Keratinocyte (primary cell): ENCODE results near the gene USP48. TPM values are rescaled to one million over a fixed set of nuclear protein-coding genes. Genes with fewer than 3 reads are reported as not detected.

Experiments
- DNase-seq: peaks from one replicate; pipeline ENCODE4 v3.0.0-alpha.2; 2011; ENCODE audit warnings: low read depth, missing footprints, low spot score
- FAIRE-seq: peaks from 2 replicates; lab custom pipeline; 2011; peaks lifted over from hg19 to GRCh38; lab: Jason Lieb, UNC
- H2AFZ ChIP-seq: 2 replicates; pipeline ENCODE4 v1.6.0; 2012; ENCODE audit warnings: low read length, control low read depth, inconsistent platforms; ENCODE audit not compliant: control insufficient read depth
- H3K27ac ChIP-seq: 2 replicates; pipeline ENCODE4 v1.5.1; 2011; ENCODE audit warnings: low read length; ENCODE audit not compliant: control insufficient read depth, insufficient read depth
- H3K27me3 ChIP-seq: 3 replicates; pipeline ENCODE4 v1.6.0; 2011; ENCODE audit warnings: low read length; ENCODE audit not compliant: control insufficient read depth, insufficient read depth; ENCODE audit errors: extremely low read depth
- H3K36me3 ChIP-seq, 2 experiments: 2 replicates in 1 of 2; 3 replicates in 1 of 2; pipeline ENCODE4 v1.5.1; 2011; ENCODE audit warnings: low read length in 2 of 2, mild to moderate bottlenecking in 1 of 2; ENCODE audit not compliant: control insufficient read depth in 2 of 2, insufficient read depth in 2 of 2; ENCODE audit errors: extremely low read depth in 1 of 2
- H3K4me1 ChIP-seq: 3 replicates; pipeline ENCODE4 v1.5.1; 2011; ENCODE audit warnings: low read length; ENCODE audit not compliant: control insufficient read depth, insufficient read depth; ENCODE audit errors: extremely low read depth
- H3K4me2 ChIP-seq: 3 replicates; pipeline ENCODE4 v1.6.0; 2011; ENCODE audit warnings: low read depth, low read length; ENCODE audit not compliant: control insufficient read depth, insufficient read depth; ENCODE audit errors: extremely low read depth
- H3K4me3 ChIP-seq, 3 experiments: fragments of 200-600 bp in 1 of 3; sonication (generic) in 1 of 3; 2 replicates in 2 of 3; 3 replicates in 1 of 3; pipeline ENCODE4 v1.5.1; 2011 to 2016; ENCODE audit warnings: low read length in 3 of 3, mild to moderate bottlenecking in 3 of 3, control low read depth in 2 of 3, inconsistent platforms in 1 of 3, low read depth in 1 of 3, mixed read lengths in 1 of 3, mixed run types in 1 of 3, moderate library complexity in 1 of 3; ENCODE audit not compliant: control insufficient read depth in 2 of 3, insufficient read depth in 2 of 3; ENCODE audit errors: extremely low read depth in 1 of 3
- H3K79me2 ChIP-seq: 2 replicates; pipeline ENCODE4 v1.6.0; 2012; ENCODE audit warnings: low read length; ENCODE audit not compliant: control insufficient read depth, insufficient read depth
- H3K9ac ChIP-seq: 3 replicates; pipeline ENCODE4 v1.6.0; 2011; ENCODE audit warnings: low read length; ENCODE audit not compliant: control insufficient read depth, insufficient read depth; ENCODE audit errors: extremely low read depth
- H3K9me1 ChIP-seq: 3 replicates; pipeline ENCODE4 v1.6.0; 2011; ENCODE audit warnings: low read length; ENCODE audit not compliant: control insufficient read depth, insufficient read depth; ENCODE audit errors: extremely low read depth
- H3K9me3 ChIP-seq: 2 replicates; pipeline ENCODE4 v1.5.1; 2012; ENCODE audit warnings: low read depth, low read length; ENCODE audit not compliant: control insufficient read depth
- H4K20me1 ChIP-seq: 3 replicates; pipeline ENCODE4 v1.6.0; 2011; ENCODE audit warnings: low read length; ENCODE audit not compliant: control insufficient read depth, insufficient read depth; ENCODE audit errors: extremely low read depth
- CTCF ChIP-seq, 3 experiments: IDR thresholded peaks in 1 of 3; conservative IDR thresholded peaks in 1 of 3; optimal IDR thresholded peaks in 1 of 3; 2 replicates in 2 of 3; 3 replicates in 1 of 3; pipeline versions ENCODE3 to v1.5.1; 2011; ENCODE audit warnings: low read length in 3 of 3, mild to moderate bottlenecking in 3 of 3, moderate library complexity in 2 of 3, control low read depth in 1 of 3, inconsistent platforms in 1 of 3; ENCODE audit not compliant: insufficient read depth in 2 of 3; ENCODE audit errors: extremely low read depth in 1 of 3
- EZH2 ChIP-seq: IDR thresholded peaks from one replicate; pipeline ENCODE4 v1.6.1; 2012; ENCODE audit warnings: inconsistent platforms, mild to moderate bottlenecking, low read length, moderate library complexity
- dilution Hi-C: fragments of 300-500 bp; cut with MboI; formaldehyde crosslinking; loops from one replicate; pipeline ENCODE4 v1.7.0; 2020; ENCODE audit warnings: low sequenced_read_pairs; ENCODE audit not compliant: extremely low pct_ligation_motif_present
- polyA plus RNA-seq, 5 experiments: library from polyadenylated mRNA; depleted of rRNA in 3 of 5; stranded (reverse) in 3 of 5; stranded (forward) in 1 of 5; unstranded in 1 of 5; fragments of >200 nt; gene quantifications; 1 replicate in 1 of 5; 2 replicates in 3 of 5; 3 replicates in 1 of 5; pipeline versions ENCODE4 v1.2.1 to v1.2.3, GENCODE V29; 2011 to 2012; ENCODE audit warnings: missing spikeins in 2 of 5, low read depth in 1 of 5, low replicate concordance in 1 of 5

The USP48 gene
- polyA plus RNA-seq, 1 donor (not counting 4 experiments of a cell fraction or from before 2014, with no cell fraction given): 33.0 TPM

GRCh38 chr1:21667348-21668231 lies 115.4 kb downstream of the USP48 start:
- Histone ChIP-seq H3K27ac (no peak overlapping the region), H3K4me3 (no peak overlapping the region), H3K27me3 (peaks cover 44% of the 10 kb centered on the region), H3K4me1 (peaks cover 7% of the 10 kb centered on the region), H3K9me1 (no peaks in the 10 kb centered on the region), H3K9me3 (no peaks in the 10 kb centered on the region), H2AFZ (no peak overlapping the region), H3K9ac (no peak overlapping the region), H4K20me1 (no peaks in the 10 kb centered on the region), H3K79me2 (no peaks in the 10 kb centered on the region), H3K4me2 (no peak overlapping the region), H3K36me3 (no peaks in the 10 kb centered on the region)
- dilution Hi-C loops: no loop called here
- DNase-seq (no peak), FAIRE-seq (no peak)
- TF ChIP-seq EZH2 (no peak), CTCF (optimal IDR thresholded peaks at IDR 0.05 in 1 of 3, IDR thresholded peaks at IDR 0.05 in 1 of 3, conservative IDR thresholded peaks at IDR 0.05 in 1 of 3; ENCODE audit: extremely low read depth in 1 of 3, insufficient read depth in 2 of 3, low read length in 3 of 3) (no peak)

GRCh38 chr1:21666576-21667320 lies 116.2 kb downstream of the USP48 start:
- no peak overlapping the region for H3K27ac ChIP-seq
- H3K9me1 ChIP-seq: no peaks in the 10 kb centered on the region
- no peaks in the 10 kb centered on the region for H3K79me2 ChIP-seq
- no peaks in the 10 kb centered on the region for H3K9me3 ChIP-seq
- no peak overlapping the region for H2AFZ ChIP-seq
- peaks cover 44% of the 10 kb centered on the region for H3K27me3 ChIP-seq
- TF ChIP-seq EZH2: no peak
- TF ChIP-seq CTCF (optimal IDR thresholded peaks at IDR 0.05 in 1 of 3, IDR thresholded peaks at IDR 0.05 in 1 of 3, conservative IDR thresholded peaks at IDR 0.05 in 1 of 3; ENCODE audit: extremely low read depth in 1 of 3, insufficient read depth in 2 of 3, low read length in 3 of 3): no peak
- no peaks in the 10 kb centered on the region for H3K36me3 ChIP-seq
- dilution Hi-C loops: no loop called here
- H3K4me2 ChIP-seq: no peak overlapping the region
- no peak overlapping the region for H3K4me3 ChIP-seq
- peaks cover 7% of the 10 kb centered on the region for H3K4me1 ChIP-seq
- FAIRE-seq (no peak), DNase-seq (no peak)
- no peak overlapping the region for H3K9ac ChIP-seq
- no peaks in the 10 kb centered on the region for H4K20me1 ChIP-seq
